ENCODE data around the gene KLHL3.

The KLHL3 gene

GRCh38 chr5:137607771-137608170 is 128.1 kb downstream of the KLHL3 start:
- H3K4me1 Mint-ChIP-seq = no peaks in the 10 kb centered on the region
- no peak overlapping the region for H3K4me3 Mint-ChIP-seq
- peaks cover 45% of the 10 kb centered on the region for H3K27me3 Mint-ChIP-seq
- no peak overlapping the region for H3K27ac Mint-ChIP-seq
- DNase-seq = no peak
- no peaks in the 10 kb centered on the region for H3K9me3 Mint-ChIP-seq
- no peak for ATAC-seq

DNA sequence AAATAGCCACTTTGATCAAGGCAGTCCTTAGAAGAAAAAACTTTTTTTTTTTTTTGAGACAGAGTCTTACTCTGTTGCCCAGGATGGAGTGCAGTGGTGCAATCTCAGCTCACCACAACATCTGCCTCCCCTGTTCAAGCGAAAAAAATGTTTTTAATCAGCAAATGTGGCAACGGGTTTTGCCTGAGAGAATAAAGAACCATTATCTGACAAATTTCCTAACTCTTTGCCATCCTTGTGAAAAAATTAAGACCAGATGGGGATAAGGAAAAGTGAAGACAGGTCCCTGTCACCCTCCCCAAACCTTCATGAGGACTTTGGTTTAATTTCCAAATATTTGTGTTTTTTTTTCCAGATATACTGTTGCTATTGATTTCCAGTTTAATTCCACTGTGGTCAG is 129.5 kb downstream of the KLHL3 start:
- Mint-ChIP-seq H3K27me3 (peaks cover 45% of the 10 kb centered on the region), H3K4me3 (no peak overlapping the region), H3K27ac (no peak overlapping the region), H3K4me1 (no peaks in the 10 kb centered on the region), H3K9me3 (no peaks in the 10 kb centered on the region)
- DNase-seq (no peak), ATAC-seq (no peak)

GRCh38 chr5:137605411-137605810 is 130.5 kb downstream of the KLHL3 start:
- H3K4me1 Mint-ChIP-seq = no peaks in the 10 kb centered on the region
- DNase-seq = no peak
- peaks cover 36% of the 10 kb centered on the region for H3K27me3 Mint-ChIP-seq

GRCh38 chr5:137604348-137605095 is 131.4 kb downstream of the KLHL3 start:
- ATAC-seq = no peak
- H3K4me1 Mint-ChIP-seq = no peaks in the 10 kb centered on the region
- no peaks in the 10 kb centered on the region for H3K9me3 Mint-ChIP-seq
- peaks cover 42% of the 10 kb centered on the region for H3K27me3 Mint-ChIP-seq
- H3K27ac Mint-ChIP-seq = peak overlapping the region in 1 of 2 donors; percentile 10
- no peak for DNase-seq
- no peak overlapping the region for H3K4me3 Mint-ChIP-seq

More at GRCh38 chr5:137605411-137605810, 130.5 kb downstream of the KLHL3 start:
- Mint-ChIP-seq H3K27ac (no peak overlapping the region), H3K4me3 (no peak overlapping the region), H3K9me3 (no peaks in the 10 kb centered on the region)
- ATAC-seq = no peak

DNA sequence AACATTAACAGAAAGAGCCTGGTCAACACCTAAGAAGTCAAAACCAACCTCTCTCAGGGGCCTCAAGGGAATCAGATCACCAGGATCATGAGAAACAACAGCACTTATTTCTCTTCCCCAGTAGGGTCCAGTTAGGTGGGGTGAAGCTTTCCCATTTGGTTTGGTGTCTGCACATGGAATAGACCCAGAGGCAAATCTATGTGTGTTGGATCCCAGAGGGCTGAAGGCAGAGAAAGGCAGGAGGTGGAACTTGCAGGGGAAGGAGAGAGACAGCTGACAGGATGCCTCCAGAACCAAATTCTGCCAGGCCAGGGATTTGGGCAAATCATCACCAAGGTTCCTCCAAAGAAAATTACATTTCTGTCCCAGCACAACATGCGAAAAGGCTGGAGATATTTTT is 132.0 kb downstream of the KLHL3 start:
- Mint-ChIP-seq H3K27me3 (peaks cover 44% of the 10 kb centered on the region), H3K4me1 (no peaks in the 10 kb centered on the region), H3K27ac (no peak overlapping the region)

GRCh38 chr5:137603356-137603755 is 132.5 kb downstream of the KLHL3 start:
- Mint-ChIP-seq H3K9me3 (no peaks in the 10 kb centered on the region), H3K27ac (no peak overlapping the region), H3K4me1 (no peaks in the 10 kb centered on the region), H3K27me3 (peaks cover 44% of the 10 kb centered on the region), H3K4me3 (no peak overlapping the region)
- ATAC-seq = no peak
- no peak for DNase-seq

More for the DNA sequence above, 132.0 kb downstream of the KLHL3 start:
- no peak overlapping the region for H3K4me3 Mint-ChIP-seq
- ATAC-seq (no peak), DNase-seq (no peak)
- H3K9me3 Mint-ChIP-seq = no peaks in the 10 kb centered on the region

GRCh38 chr5:137602721-137603273 is 133.1 kb downstream of the KLHL3 start:
- Mint-ChIP-seq H3K4me1 (no peaks in the 10 kb centered on the region), H3K27ac (no peak overlapping the region), H3K9me3 (no peaks in the 10 kb centered on the region), H3K4me3 (no peak overlapping the region), H3K27me3 (peaks cover 45% of the 10 kb centered on the region)
- ATAC-seq (no peak), DNase-seq (no peak)

DNA sequence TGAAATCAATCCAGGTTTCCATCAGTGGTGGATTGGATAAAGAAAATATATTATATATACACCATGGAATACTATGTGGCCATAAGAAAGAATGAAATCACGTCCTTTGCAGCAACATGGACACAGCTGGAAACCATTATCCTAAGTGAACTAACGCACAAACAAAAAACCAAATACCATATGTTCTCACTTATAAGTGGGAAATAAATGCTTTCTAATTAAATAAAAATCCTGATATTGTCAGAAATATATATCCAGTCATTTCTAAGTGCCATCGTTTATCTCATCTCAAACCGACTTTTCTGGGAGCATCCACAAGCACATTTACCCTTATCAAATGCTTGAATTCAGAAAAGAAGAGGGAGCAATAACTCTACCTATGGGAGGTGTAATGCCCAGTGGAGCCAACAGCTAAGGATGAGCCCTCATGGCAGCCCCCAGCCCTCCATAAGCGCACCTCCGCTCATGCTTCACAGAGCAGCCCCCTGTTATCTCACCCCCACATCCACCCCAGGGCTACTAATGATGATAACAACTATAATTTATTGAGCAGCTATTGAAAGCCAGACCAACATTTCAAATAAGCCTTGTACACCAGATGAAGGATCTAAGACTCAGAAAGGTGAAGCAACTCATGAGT is 135.0 kb downstream of the KLHL3 start:
- Mint-ChIP-seq H3K27me3 (peaks cover 56% of the 10 kb centered on the region), H3K4me1 (no peaks in the 10 kb centered on the region), H3K4me3 (no peak overlapping the region), H3K27ac (no peak overlapping the region), H3K9me3 (no peaks in the 10 kb centered on the region)
- DNase-seq (no peak), ATAC-seq (no peak)

DNA sequence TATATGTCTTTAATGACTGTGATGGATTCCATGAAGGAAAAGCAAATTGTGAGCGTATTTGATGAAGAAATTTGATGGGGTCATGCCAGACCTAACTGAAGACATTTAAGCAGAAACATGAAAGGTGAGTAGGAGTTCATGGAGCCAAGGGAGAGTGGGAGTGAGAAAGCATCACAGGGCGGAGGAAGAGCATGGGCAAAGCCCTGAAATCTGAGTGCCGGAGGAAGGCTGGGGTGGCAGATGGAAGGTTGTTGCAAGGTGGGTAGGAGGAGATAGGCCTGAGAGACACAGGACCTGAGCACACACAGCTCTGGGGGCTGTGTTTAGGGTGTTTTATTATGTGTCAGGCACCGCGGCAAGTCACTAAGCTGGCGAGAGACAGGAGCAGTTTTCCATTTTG is 136.4 kb downstream of the KLHL3 start:
- Mint-ChIP-seq H3K27ac (no peak overlapping the region), H3K9me3 (no peaks in the 10 kb centered on the region), H3K27me3 (peaks cover 57% of the 10 kb centered on the region), H3K4me3 (no peak overlapping the region), H3K4me1 (no peaks in the 10 kb centered on the region)
- DNase-seq = no peak
- no peak for ATAC-seq

GRCh38 chr5:137598399-137598798 is 137.5 kb downstream of the KLHL3 start:
- peaks cover 52% of the 10 kb centered on the region for H3K27me3 Mint-ChIP-seq
- H3K4me3 Mint-ChIP-seq = no peak overlapping the region
- no peaks in the 10 kb centered on the region for H3K9me3 Mint-ChIP-seq
- ATAC-seq = no peak
- H3K27ac Mint-ChIP-seq = no peak overlapping the region
- H3K4me1 Mint-ChIP-seq = no peaks in the 10 kb centered on the region
- no peak for DNase-seq

DNA sequence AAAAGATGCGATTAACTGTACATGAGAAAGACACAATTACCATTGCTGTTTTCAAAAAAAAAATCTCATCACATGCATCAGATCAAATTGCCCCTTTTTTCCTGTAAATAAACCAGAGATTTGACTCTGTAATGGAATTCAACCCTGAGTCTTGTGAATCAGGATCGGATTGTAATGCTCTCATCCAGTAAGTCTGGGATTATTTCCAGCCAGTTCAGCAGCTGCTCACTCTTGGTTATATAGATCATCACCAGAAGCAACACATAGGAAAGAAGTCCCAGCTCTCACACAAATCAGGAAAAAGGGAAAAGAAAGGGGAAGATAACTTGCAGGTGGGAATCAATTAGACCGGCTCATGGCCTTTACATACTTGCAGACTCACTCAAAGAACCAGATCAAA is 138.9 kb downstream of the KLHL3 start:
- DNase-seq (no peak), ATAC-seq (no peak)
- Mint-ChIP-seq H3K4me1 (no peaks in the 10 kb centered on the region), H3K27me3 (peaks cover 52% of the 10 kb centered on the region), H3K4me3 (no peak overlapping the region), H3K9me3 (peaks cover 0 to 5% of the 10 kb centered on the region in 2 donors), H3K27ac (no peak overlapping the region)

DNA sequence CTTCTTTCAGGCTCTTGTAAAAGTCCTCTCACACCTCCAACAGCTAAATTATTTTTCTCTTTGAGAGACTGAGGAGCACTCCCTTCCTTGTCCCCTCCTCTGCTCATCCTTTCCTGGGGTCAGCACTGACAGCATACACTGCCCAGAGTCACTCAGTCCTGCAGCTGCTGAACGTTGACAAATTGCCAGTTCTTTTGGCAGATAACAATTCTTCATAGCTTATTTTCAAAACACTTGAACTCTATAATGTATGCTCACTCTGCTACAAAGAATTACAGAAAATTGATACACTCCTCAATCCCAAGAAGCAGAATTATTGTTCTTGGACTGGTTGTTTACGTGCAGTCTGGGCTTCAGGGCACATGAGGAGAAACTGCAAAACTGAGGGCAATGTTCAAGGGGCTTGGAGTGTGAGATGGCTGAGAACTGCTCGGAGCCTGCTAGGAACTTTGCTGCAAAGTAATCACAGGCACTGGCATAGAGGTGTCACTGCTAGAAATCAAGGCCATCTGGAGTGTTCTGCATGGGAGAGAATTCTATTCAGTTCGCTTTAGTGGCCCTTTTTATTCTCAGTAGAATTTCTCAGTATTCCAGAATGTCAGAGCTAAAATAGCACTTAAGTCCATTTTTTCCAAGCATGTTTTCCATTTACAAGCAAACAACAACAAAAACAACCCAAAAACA is 140.4 kb downstream of the KLHL3 start:
- H3K9me3 Mint-ChIP-seq = peaks cover 0 to 5% of the 10 kb centered on the region in 2 donors
- H3K27me3 Mint-ChIP-seq = peaks cover 52% of the 10 kb centered on the region
- H3K4me1 Mint-ChIP-seq = no peaks in the 10 kb centered on the region
- H3K27ac Mint-ChIP-seq = no peak overlapping the region
- ATAC-seq = no peak
- no peak overlapping the region for H3K4me3 Mint-ChIP-seq
- no peak for DNase-seq

DNA sequence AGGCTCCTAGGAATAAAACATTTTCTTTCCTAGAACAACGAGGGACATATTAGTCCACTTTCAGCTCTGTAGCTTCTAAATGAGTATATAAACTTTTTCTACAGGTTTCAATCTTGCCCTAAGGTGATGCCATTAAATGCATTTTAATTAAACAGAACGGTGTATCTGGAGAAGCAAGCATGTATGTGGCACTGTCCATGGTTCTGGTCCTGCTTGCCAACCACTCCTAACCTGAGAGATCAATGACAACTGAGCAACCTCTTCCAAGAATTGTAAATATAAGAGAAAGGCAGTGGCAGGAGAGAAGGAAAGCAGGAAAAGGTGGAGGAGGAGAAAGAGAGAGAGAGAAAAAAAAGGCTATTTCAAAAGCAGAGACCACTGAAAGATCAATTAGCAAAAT is 141.2 kb downstream of the KLHL3 start:
- Mint-ChIP-seq H3K4me1 (no peaks in the 10 kb centered on the region), H3K4me3 (no peak overlapping the region), H3K27me3 (peaks cover 47% of the 10 kb centered on the region), H3K27ac (no peak overlapping the region), H3K9me3 (peaks cover 0 to 5% of the 10 kb centered on the region in 2 donors)
- ATAC-seq (no peak), DNase-seq (no peak)

DNA sequence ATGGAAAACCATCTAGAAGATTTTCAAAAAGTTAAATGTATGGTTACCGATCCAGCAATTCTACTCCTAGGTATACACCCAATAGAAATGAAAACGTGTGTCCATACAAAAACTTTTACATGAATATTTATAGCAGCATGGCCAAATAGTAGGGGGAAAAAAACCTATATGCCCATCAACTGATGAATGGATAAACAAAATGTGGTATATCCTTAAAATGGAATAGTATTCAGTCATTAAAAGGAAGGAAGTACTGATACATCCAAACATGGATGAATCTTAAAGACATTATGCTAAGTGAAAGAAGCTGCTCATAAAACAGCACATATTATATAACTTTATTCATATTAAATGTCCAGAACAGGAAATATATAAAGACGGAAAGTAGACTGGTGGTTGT is 143.6 kb downstream of the KLHL3 start:
- DNase-seq (no peak), ATAC-seq (no peak)
- H3K4me1 Mint-ChIP-seq = peaks cover 7% of the 10 kb centered on the region
- no peak overlapping the region for H3K27ac Mint-ChIP-seq
- no peak overlapping the region for H3K4me3 Mint-ChIP-seq
- H3K27me3 Mint-ChIP-seq = peaks cover 43% of the 10 kb centered on the region
- H3K9me3 Mint-ChIP-seq = peaks cover 0 to 5% of the 10 kb centered on the region in 2 donors

GRCh38 chr5:137589185-137589584 is 146.7 kb downstream of the KLHL3 start:
- ATAC-seq (no peak), DNase-seq (no peak)
- Mint-ChIP-seq H3K27ac (no peak overlapping the region), H3K9me3 (peaks cover 0 to 5% of the 10 kb centered on the region in 2 donors), H3K4me1 (peaks cover 7% of the 10 kb centered on the region), H3K4me3 (no peak overlapping the region), H3K27me3 (peaks cover 25% of the 10 kb centered on the region)

DNA sequence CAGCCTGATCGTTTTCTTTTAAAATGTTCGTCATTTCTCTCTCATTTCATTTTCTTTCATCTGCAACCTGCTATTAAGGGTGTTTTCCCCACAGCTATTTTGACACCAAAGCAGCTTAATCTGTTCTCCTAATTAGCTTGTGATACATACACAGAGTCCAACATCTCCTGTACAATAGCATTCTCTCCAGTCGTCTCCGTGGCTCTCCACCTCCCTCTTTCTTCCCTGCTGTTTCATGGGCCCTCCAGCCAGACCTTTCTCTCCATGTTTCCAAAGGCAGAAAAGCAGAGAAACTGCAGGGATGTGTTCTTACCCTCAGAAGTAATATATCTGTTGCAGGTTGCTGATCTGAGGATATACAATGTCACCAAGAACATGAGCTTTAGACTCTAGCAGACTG is 148.0 kb downstream of the KLHL3 start:
- peaks cover 28% of the 10 kb centered on the region for H3K27me3 Mint-ChIP-seq
- peaks cover 0 to 5% of the 10 kb centered on the region in 2 donors for H3K9me3 Mint-ChIP-seq
- ATAC-seq (no peak), DNase-seq (no peak)
- no peak overlapping the region for H3K4me3 Mint-ChIP-seq
- no peak overlapping the region for H3K27ac Mint-ChIP-seq
- peaks cover 7% of the 10 kb centered on the region for H3K4me1 Mint-ChIP-seq
